IPS DF 19.7 (cell line): Measurements from ENCODE around the gene DPAGT1.
"Not testable (repeated sequence)": the region's sequence is repeated elsewhere in the genome, so short reads cannot be mapped to it uniquely, and the experiment has no call there.

Experiments used
- DNase-seq: peaks from one replicate; pipeline ENCODE4 v3.0.0-alpha.2; 2013; ENCODE audit warnings: low read depth, low spot score

The DPAGT1 gene

DNA sequence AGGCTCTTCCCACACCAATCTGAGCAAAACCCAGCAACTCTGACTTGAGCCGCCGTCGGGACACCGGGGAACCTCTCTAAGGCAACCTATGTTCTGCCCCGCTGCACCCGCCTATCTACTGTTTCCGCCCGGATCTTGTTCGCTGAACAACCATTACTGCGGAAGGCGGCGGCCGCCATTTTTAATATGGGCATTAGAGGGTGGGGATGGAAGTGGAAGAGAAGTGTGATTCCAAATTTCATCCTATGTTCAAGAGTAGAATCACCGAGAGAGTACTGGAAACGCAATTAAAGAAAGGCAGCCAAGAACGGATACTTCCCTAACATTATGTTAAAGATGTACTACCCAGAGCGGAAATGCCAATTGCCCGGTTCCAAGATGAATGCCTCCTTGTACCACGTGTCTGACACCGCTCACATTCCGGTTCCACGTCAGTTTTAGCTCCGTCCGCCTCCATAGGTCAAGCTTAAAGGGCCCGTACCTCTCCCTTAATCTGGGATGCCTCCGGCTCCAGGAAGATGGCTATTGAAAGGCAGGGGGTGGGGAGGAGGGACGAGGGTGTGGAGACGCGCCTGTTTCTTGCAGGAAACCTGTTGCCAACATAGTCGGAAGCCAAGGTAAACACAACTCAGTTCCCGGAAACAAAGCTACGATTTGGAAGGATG, at the start of gene DPAGT1:
TSS of gene DPAGT1 (minus strand) at position 95 of the 665 bp plus-strand sequence. CDS start 198 bp downstream, outside the sequence.
- peak; percentile 97 for DNase-seq

DNA sequence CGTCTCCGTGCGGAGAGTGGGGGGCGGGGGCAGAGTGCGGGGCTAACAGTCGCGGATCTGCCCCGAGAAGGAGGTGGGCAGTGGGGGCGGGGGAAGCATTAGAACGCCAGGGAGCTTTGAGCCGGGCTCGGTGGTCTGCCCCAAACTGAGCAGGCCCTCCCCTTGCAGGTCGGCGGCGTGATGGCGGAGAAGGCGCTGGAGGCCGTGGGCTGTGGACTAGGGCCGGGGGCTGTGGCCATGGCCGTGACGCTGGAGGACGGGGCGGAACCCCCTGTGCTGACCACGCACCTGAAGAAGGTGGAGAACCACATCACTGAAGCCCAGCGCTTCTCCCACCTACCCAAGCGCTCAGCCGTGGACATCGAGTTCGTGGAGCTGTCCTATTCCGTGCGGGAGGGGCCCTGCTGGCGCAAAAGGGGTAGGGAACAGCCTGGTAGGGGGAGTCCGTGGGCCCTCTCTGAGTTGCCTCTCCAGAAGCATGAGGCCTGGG, 48.2 kb upstream of the DPAGT1 start:
- no peak for DNase-seq

DNA sequence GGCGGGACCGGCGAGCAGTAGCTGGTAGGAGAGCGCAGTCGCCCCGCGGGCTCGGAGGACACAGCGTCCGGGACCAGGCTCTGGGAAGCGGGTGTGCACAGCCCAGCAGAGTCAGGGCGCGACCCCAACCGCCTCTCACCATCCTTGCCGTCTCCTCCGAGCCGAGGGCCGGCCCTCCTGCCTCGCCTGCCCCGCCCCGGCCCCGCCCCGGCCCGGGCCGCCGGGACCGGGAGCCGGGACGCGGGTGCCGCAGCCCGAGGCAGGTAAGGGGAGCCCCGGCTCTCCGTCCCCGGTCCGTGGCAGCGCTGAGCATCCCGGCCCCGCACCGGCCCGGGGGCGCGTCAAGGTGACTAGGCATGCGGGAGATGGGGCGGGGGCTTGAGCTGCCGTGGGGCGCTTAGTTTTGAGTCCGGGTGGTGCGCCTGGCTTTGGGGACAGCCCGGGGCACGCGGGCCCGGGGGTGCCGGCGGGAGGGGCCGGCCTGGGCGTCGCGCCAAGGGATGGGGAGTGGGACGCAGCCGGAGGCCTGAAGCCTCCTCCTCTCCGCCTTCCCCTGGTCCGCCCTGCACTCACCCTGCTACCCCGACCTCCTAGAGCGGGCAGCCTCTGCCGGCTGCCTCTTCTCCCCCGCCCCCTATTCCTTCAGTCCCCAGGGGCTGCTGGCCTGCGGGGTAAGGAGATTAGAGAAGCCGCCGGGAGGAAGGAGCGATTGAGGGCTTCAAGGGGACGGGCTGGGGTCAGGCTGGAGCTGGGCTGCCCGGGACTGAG, 47.5 kb upstream of the DPAGT1 start, which contains the start of gene ABCG4:
TSS of gene ABCG4 (plus strand) at position 35 of the 768 bp plus-strand sequence. CDS start 914 bp downstream, outside the sequence.
- DNase-seq, result no peak

DNA sequence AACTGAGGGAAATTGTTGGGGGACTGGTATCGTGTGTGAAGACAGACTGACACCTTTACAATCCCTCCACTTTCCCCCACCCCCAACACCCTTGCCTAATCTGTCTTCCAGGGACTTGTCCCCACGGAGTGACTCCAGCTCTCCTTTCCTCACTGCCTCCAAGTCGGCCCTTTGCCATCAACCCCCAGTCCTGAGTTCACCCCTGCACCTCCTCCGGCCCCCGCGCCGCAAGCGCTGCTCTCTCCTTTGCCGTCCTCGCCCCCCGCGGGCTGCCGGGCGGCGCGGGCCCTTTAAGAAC, 47.0 kb upstream of the DPAGT1 start:
- DNase-seq, result no peak

DNA sequence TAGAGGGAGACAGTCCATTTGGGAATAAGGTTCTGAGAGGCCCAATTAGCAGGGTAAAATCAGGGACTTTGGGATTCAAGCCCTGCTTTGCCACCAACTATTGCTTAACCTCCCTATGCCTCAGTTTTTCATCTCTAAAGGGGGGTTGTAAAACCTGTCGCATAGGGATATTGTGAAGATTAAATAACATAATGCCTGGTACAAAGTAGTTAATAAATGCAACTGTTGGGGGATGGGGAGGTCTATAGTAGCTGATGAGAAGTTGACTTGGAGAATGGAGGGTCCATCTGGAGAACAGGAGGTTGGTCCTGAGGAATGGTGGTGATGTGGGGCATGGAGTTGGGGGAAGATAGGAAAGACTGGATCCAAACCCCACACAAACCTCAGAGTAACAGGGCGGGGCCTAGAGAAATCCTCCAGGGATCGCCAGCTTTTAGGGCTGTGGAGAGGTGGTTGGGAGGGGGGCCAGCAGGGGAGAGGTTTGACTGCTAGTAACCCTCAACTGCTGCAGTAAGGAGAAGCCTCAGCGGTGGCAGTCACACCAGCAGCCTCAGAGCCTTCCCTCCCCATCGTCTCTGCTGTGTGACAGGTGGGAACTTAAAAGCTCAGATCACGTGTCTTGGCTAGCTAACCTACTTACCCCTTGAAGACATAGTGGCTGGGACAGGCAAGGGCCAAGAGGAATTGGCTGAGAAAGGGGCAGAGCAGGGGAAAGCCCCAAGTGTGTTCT, 46.1 kb upstream of the DPAGT1 start:
- no peak for DNase-seq

DNA sequence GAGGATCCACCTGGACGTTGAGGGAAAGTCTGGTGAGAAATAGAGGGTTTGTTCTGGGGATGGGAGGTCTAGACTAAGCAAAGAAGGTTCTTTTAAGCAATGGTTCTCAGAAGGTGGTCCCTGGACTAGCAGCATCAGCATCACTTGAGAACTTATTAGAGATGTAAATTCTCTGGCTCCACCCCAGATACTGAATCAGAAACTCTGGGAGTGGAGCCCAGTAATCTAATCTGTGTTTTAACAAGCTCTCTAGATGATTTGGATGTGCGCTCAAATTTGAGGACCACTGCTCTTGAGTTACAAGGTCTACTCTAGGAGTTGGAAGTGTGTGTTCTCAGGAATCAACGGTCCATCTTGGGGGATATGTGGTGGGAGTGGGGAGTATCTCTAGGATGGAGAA, 43.9 kb upstream of the DPAGT1 start:
- DNase-seq, result no peak

DNA sequence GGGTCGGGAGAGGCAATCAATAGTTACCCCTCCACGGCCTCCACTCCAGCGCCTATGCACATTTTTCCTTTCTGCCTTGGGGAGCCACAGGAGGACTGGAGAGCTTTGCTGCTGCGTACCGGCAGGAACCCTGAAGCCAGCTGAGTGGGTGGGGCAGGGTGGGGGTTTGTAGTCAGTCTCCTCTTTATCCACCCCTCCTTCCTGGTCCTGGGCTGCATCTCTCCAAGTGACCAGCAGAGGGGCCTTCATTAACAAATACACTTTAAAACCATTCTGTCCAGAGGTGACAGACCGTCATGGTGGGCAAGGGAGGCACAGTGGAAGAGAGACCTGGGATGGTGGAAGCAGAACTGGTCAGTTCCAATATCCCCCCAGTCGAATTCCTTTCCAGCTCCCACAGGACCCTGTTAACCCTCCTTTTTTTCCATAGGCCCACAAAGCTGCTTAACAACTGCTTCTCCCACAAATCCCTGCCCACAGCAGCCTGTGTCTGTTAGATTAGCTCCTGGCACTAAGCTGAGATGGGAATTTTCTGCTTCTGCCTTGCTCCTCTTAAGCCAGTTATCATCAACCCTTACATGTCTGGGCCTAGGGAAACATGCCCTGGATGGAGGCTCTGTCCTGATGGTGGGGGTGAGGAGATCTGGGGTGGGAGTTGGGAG, 43.3 kb upstream of the DPAGT1 start:
- peak; percentile 70 for DNase-seq

DNA sequence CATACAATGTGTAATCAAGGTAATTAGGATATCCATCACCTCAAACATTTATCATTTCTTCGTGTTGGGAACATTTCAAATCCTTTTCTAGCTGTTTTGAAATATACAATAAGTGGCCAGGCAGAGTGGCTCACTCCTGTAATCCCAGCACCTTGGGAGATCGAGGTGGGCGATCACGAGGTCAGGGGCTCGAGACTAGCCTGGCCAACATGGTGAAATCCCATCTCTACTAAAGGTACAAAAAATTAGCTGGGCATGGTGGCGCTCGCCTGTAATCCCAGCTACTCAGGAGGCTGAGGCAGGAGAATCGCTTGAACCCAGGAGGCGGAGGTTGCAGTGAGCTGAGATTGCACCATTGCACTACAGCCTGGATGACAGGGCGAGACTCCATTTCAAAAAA, 37.6 kb upstream of the DPAGT1 start:
- DNase-seq, result not testable (repeated sequence)

DNA sequence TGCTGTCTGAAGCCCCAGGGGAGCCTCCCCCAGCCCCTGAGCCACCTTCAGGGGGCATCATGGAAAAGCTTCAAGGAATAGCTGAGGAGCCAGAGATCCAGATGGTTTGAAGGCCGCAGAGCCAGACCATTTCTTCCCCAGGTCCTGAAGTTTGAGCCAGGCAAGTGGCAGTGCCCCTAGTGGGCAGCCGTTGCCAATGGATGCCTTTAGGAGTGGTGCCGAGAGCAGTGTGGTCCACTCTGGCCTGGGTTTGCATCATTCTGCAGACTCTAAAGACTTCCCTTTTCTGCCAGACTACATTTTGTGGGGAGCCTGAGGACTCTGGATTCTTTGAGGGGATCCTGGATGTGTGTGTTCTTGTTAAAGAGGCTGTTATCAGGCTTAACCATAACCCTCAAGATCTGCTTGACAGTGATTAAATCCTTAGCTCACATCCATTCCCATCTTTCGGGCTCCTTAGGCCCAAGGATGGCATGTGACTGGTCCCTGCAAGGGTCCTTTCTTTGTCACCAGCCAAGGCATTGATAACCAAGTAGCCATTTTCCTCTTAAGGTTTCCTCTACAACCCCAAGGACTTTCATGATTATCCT, 32.8 kb upstream of the DPAGT1 start:
- no peak for DNase-seq

DNA sequence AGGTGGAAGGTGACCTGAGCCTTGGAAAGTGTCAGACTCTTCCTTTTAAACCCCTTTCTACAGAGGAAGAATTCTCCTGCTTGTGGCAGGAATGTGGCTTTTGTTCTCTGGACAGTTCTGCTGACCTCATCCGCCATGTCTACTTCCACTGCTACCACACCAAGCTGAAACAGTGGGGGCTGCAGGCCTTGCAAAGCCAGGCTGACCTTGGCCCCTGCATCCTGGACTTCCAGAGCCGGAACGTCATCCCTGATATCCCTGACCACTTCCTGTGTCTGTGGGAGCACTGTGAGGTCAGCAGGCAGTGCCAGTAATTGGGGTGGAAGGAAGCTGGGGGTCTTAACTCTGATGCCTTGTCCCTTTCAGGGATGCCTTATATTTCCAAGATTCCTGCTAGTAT, 29.0 kb upstream of the DPAGT1 start:
- no peak for DNase-seq

DNA sequence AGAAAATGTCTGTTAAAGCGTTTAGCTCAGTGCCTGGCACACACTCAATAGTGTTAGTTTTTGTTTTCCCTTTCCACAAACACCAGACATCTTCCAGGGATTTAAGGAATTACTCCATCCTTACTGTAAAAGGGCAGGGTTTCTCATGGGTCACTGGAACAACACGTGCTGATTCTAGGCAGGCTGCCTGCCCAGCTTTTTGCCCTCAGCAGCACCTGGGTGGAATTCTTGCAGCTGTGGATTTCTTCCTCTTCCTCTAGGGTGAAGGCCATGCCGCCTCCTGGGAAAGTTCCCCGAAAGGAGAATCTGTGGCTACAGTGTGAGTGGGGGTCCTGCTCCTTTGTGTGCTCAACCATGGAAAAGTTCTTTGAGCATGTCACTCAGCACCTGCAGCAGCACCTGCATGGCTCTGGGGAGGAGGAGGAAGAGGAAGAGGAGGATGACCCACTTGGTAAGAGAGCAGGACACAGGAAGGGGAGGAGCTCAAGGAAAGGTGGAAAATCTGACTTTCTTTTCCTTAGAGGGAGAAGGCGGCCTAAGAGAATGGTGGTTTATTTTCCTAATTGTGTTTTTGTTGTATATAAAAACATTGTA, 25.1 kb upstream of the DPAGT1 start:
- DNase-seq, result no peak

DNA sequence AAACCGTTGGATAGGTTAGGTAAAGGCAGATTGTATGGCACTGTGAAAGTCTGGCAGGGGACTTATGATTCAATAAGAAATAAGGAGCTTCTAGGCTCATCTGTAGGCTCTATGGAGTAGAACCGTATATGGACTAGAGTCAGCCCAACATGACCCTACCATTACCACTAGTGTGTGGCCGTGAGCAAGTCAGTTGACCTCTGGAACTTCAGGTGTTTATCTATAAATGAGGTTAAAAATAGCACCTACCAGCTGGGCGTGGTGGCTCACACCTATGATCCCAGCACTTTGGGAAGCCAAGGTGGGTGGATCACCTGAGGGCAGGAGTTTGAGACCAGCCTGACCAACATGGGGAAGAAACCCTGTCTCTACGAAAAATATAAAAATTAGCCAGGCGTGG, 24.2 kb upstream of the DPAGT1 start:
- no peak for DNase-seq

DNA sequence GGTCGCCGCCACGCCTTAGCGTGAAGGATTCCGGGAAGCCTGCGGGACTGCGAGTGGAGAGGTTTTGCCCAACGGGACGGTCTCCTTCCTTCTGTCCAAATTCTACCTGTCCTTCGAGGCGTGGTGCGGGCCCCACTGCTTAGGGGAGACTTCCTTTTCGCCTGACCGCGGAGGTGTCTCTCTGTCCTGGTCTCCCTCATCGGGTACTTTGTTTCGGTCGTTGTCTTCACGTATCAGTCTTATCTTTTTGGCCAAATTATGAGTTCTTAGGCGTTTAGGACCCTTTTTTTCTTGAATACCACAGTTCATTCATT, 20.1 kb upstream of the DPAGT1 start:
- no peak for DNase-seq

DNA sequence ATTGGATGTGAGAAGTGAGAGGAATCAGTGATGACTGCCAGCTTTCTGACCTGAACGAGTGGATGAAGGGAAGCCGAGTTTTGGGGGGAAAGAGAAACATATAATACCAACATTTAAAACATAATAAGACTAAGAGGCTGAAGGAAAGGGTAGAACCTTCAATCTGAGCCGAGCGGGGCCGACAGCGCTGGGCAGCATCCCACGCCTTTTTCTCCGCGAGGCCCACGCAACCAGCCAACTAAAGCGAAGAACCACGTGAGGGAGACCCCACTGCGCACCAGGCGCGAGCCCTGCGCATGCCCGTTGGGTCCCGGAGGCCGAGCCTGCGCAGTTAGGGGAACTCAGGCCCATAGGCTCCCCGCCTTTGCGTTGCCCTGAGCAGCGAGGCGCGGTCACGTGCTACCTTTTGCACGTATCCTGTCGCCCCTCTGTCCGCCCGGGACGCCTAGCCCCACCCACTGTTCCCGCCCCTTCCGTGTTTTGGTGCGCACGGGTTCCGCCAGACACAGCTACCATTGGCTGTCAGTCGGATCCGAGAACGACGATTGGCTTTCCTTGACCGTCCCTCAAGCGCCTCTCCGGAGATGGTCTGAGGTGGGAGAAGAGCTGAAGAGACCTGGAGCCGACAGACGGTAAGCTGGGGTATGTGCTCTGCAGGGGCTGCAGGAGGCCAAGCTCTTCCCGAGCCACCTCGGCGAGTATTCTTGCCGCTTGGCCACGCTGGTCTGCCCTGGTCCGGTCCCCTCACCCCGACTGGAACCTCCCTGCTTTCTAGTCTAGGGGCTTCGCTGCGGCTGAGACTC, 19.6 kb upstream of the DPAGT1 start, which contains the start of gene HINFP:
TSS of gene HINFP (plus strand) at position 573 of the 803 bp plus-strand sequence. CDS start 5,365 bp downstream, outside the sequence.
- DNase-seq, result peak; percentile 94

DNA sequence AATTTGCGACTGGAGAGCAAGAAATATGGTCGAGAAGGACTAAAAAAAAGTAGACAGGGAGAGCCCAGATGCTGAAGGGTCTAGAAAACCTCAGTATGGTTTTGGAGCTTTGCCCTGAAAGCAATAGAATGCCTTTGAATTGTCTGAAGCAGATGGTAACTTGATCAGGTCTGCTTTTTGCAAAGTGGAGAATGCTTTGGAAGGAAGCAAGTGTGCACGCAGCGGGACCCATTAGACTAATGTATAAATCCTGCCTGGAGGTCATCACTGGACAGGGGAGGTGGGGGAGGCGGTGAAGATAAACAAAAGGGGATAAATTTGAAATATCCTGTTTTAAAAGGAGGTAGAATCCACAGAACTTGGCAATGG, 19.0 kb upstream of the DPAGT1 start:
- DNase-seq, result no peak

DNA sequence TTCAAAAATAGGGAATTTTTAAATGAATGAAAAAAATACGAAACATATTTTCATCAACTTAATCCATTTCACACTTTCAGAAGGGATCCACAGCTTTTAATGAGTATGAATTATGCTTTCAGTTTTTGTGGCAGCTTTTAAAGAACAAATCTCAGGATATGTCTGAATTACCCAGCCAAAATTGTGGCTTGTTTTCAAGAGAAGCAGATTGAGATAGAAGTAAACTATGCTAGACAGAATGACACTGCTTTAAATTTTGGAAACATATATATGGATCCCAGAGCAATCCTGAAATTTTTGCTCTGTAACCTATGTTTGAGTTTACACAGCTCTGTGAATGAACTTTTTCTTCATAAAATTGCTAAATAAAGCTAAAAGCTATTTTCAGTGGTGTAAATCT, 17.3 kb upstream of the DPAGT1 start:
- DNase-seq, result no peak

DNA sequence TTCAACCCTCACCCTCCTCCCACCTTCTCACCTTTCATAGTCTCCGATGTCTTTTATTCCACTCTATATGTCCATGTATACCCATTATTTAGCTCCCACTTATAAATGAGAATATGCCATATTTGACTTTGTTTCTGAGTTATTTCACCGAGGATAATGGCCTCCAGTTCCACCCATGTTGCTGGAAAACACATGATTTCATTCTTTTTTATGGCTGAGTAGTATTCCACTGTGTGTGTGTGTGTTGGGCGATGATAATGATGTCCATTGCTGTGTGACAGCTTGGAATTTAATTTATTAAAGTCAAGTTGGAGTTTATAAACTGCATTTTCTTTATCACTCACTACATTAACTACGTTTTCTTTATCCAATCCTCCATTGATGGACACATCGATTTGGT, 16.6 kb upstream of the DPAGT1 start:
- DNase-seq, result no peak

DNA sequence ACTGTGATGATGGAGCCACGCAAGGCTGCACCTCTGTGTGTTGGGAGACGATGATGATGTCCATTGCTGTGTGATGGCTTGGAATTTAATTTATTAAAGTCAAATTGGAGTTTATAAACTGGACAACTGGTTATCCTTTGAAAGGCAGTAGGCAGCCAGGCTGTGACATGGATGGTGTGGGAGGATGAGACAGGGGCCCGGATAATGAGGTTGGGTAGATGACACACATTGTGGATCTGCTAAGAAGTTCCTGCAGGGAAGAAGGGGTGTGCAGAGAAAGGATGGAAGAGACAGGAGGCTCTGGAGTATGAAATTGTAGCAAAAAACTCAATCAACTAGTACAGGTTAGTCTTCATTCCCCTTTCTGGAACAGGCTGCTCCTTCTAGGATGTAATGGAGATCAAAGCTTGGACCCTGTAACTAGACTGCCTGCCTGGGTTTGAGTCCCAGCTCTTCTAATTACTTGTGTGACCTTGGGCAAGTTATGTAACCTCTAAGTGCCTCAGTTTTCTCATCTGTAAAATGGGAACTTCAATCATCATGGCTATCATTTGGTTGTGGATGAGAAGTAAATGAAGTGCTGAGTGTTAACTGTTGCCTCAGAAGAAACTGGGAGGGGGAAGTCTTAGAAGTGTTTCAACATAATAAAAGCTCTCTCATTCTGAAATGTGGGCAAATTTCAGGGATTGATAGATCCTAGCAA, 15.5 kb upstream of the DPAGT1 start:
- no peak for DNase-seq

DNA sequence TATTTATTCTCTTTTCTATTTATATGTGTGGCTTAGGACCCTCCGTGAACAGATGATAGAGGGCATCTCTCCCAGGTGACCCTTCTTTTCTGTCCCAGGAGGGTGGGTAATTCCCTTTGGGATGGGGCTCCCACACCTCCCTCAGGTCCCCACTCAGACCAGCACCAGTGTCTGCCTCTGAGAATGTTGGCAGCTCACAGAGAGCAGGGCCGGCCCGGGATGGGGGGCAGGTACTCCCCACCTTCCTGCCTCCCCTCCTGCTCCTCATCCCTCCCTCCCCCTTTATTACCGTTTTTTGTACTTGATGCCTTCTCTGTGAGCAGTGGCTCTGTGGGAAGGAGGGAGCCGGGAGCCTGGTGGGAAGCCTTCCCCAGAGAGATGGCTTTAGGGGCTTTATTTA, 14.9 kb upstream of the DPAGT1 start:
- no peak for DNase-seq

DNA sequence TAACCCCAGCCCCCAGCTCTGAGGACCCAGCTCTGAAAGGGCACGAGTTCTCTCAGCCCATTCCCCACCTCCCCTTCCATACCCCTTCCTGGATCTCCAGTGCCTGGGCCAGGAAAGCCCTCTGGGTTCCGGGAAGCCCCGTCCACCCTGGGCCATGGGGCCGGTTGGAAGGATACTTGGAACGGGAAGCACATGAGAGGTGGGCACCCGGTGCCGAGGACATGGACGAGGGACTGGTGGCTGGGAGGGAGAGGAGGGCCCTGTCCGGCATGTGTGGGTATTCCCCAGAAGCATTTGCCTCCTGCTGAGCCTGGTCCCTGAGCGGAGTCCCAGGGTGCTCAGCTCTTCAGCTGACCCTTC, 14.6 kb upstream of the DPAGT1 start:
- no peak for DNase-seq
